HG03558 (cell line): ENCODE measurements around the gene DEFB112.

Experiments
- ATAC-seq: cut with Tn5 transposase; IDR thresholded peaks from one replicate; pipeline ENCODE4 v1.9.1; 2021; ENCODE audit warnings: moderate number of reproducible peaks; ENCODE audit not compliant: unreplicated experiment; ENCODE audit errors: extremely low read depth

Gene DEFB112

GRCh38 chr6:50049829-50050228, at the start of gene DEFB112:
TSS of gene DEFB112 (minus strand) at chr6:50049929. CDS start at chr6:50049869, 60 bp downstream.
- ATAC-seq = no peak

DNA sequence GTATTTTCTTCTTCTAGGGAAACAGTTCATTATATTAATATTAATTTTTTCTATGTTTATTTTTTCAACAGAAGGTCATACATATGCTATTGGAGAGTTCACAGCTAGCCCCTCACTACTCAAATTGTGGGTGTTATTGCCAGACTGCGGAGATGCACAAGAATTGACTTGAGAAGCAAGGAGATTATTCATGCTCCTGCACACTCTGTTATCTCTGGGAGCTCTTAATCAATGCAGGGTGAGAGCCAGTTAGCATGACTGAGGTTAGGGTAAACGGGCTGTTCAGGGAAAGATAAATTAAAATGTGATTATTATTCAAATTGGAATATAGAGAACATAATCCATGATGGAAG, 48.9 kb upstream of the DEFB112 start:
- no peak for ATAC-seq

DNA sequence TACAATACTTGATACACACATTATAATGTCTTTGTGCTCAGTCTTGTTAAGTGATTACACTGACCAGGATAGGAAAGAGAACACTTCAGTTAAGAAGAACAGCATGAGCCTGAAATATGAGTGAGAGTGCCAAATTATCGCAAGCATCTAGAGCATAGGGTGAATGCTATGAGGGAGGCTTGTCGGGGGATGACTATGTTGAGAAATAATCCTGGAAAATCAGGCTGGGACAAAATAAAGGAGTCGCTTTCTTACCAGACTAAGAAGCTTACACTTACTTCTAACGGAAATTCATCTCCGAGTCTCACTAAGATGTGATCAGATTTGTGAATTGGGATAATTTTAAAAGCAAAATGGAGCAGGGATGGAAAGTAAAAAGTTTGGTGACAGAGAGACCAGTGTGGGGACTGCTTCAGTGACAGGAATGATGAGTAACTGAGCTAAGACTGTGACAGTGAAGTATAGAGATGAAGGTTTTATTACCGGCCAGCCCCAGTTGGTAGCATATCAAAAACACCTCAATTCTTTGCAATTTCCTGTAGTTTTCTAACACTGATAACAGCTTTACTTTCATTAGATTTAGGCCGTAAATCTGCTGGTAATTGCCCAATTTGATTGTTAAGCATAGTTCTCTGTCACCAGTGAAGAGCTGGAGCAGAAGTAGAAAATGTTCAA, 48.4 kb upstream of the DEFB112 start:
- ATAC-seq = no peak

DNA sequence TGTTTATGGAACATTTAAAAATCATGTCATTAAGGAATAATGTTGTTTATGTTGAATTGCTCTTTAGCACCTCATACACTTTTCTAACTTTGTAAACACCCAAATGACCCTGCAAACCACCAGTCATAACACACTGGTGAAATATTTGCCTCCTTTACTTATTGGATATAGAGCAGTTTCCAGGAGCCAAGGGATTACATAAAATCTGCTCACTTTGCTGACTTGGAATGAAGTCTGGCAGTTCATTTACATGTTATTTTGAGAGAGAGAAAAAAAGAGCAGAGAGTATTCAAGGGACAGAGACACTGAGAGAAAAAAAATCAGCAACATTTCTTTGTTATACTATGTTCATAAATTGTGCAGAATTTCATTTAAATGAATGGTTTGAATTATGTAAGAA, 46.6 kb upstream of the DEFB112 start:
- ATAC-seq = no peak

DNA sequence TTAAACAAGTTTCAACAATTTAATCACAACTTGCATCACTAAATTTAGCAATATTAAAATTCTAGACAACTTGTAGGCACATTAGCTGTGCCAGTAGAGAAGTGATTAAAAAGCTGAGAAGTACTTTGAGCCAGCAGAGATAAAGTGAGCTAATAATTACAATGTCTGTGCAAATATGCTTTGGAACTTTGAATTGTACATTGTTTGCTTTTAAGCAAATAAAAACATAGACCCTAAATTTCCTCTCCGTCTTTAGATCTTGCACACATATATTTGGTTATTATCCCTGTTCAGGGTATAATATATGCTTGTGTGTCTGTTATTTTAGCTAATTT, 44.2 kb upstream of the DEFB112 start:
- no peak for ATAC-seq

DNA sequence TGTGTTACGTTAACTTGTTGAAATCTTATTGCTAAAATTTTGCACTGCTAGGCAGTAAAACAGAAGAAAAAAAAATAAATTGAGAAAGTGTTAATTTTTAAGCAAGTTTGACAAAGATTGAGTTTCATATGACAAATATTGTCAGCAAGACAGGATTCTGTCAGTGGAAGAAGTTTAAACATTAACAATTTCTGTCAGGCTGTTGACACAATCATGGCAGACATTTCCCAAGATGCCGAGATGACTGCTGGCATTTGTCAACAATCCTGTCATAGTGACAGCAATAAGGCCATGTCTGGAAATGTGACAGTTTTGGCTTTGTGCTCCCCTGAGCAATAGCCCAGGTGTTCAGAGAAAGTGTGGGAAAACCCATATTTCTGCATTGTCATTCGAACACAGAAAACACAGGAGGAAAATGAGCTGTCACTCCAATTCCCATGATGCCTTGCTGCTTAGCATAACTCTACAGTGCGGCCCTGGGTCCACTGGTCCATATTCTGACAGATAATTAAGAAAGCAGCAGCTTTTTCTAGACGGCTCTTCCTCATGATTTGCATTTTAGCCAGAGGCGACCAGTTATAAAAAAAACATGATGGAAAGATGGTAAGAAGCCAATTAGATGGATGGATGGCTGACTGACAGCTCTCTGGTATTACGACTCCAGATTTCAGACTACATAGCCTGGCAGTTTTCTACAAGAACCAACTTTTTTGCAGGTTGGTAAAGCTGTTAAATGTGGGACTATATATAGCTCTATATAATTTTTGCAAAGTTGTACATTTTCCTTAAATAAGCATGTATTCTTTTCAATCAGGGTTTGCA, 43.6 kb upstream of the DEFB112 start:
- no peak for ATAC-seq

DNA sequence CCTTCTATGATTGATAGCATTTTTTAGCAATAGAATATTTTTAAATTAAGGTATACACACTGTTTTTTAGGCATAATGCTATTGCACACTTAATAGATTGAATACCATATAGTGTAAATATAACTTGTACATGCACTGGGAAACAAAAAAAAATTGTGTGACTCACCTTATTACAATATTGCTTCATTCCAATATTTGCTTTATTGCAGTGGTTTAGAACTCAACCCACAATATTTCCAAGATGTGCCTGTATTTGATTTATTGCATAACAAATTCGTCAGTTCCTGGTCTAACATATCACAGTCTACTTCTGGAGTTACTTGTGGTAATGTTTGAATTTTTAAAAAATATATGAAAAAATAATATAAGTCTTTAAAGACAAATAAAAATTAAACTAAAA, 41.9 kb upstream of the DEFB112 start:
- no peak for ATAC-seq

GRCh38 chr6:50089911-50090310, 40.2 kb upstream of the DEFB112 start:
- ATAC-seq = no peak

DNA sequence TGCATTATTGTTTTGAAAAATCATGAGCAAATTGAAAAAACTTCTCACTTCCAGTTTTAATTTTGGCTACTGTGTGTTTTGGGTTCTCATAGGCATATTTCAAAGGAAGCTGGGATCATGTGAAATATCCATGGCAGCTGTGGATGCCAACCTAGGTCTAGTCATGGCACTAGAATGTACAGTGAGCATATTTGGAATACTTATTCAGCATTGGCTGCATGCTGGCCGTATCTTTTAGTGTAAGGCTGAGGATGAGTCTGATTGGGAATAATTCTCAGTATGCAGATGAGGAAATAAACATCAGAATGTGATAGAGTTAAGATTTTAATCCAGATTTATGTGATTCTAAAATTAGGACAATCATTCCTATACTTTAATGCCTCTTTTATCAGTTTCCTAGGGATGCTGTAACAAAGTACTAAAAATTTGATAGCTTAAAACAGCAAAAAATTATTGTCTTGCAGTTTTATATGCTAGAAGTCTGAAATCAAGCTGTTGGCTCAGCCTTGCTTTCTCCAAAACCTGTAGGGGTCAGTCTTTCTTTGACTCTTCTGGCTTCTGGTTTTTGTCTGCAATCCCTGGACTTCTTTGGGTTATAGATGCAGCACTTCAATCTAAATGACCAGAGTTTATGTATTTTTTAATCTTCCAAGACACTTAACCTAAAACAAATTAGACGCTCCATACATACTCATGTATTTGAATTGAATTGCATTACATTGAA, 37.7 kb upstream of the DEFB112 start:
- ATAC-seq = no peak

- ATAC-seq = no peak
These were observed 27.7 kb upstream of the DEFB112 start for GRCh38 chr6:50077385-50077784.

GRCh38 chr6:50076431-50076830, 26.7 kb upstream of the DEFB112 start:
- ATAC-seq = no peak

DNA sequence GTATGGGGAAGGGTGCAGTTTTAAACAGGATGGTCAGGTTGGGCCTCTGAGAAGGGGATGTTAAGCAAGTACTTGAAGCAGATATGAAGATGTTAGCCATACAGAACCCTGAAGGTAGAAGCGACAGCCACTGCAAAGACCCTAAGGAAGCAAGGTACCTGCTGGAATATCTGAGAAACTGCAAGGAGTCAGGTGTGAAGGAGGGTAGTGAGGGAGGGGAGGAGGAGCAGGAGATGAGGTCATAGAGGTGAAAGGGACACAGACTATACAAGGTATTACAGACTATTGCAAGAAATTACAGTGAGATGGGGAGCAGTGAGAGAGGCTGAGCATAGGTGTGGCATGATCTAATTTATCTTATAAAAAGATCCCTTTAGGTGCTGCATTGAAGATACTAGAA, 22.2 kb upstream of the DEFB112 start:
- ATAC-seq = no peak

- ATAC-seq = no peak
These were observed 20.4 kb upstream of the DEFB112 start for GRCh38 chr6:50070101-50070500.

GRCh38 chr6:50062051-50062450, 12.3 kb upstream of the DEFB112 start:
- ATAC-seq = no peak

DNA sequence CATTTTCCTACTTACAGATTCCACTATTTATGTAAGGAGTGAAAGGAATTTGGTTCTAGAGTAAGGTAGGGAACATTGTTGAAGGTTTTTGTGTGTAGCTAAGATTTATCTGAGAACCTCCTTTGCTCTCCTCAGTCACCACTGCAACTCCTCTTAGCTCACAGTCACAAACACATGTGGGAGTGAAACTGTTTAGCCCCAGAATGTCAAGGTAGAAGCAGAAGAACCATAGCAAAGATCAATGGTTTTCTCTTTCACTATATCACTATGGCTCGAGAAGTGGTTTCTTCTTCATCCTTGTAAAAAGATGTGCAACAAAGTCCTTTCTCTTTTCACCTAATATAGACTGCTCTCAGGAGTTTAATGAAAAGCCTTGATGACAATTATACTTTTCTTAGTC, 6.5 kb upstream of the DEFB112 start:
- no peak for ATAC-seq

DNA sequence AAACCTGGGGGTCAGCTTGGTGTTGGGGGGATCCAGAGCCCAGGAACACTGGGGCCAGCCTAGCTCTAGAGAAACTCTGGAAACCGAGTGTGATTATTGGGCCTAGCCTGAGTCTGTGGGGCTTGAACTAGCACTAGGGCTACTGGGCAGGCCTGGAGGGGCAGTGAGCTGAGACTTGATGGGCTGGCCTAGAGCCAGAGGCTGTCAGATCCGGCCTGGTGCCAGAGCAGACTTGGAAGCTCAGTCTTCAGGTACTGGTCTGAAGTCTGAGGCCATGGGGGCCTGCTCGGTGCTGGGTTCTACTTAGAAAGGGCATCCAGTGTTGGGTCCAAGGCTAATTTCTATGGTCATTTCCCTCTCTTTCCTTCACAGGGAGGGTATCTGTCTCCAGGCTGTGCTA, 2.7 kb downstream of the DEFB112 start:
- no peak for ATAC-seq

DNA sequence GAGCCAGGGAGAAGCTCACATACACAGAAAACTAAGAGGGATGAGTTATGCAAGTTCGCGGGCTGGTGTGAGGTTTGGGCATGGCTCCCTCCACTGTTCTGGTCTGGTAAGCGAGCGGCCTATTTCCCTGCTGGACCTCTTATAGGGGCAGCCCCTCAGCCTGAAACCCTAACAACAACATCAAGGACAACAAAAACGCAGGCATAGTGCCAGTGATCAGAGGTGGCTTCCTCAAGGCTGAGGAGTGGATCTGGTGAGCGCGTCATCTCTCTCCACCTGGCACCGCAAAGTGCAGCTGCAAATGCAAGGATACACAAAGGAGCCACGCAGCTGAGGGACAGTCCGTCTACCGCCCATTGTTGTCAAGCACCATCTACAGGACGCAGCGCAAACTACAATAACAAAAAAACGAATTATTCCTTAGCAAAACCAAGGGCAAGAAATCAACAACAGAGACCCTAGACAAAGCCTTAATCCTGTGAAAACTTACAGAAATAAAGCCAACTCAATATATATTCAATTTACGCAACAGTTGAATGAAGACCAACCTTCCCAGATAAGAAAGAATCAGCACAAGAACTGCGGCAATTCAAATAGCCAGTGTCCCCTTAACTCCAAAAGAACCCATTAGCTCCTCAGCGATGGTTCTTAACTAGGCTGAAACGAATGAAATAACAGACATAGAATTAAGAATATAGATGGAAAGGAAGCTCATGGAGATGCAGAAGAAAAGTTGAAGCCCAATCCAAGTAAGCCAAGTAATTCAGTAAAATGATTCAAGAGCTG, 18.8 kb downstream of the DEFB112 start:
- ATAC-seq = no peak

DNA sequence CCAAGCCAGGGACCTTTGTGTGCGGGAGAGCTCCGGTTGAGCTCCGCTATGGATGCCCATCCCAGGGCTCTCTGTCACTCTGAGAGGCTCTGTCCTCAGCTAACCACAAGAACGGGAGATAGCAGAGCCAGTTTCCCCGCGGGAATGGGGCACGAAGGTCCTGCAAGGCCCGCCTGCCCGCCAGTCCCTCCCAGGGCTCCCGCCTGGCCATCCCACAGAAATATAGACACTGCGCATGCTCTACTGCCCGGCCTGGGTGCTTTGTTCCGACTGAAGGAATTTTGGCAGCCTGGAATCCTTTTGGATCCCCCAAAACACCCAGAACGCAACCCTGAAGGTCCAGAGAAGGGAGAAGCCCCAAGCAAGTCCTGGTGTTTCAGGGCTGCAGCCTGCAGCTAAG, 19.4 kb downstream of the DEFB112 start:
- ATAC-seq = no peak

- ATAC-seq = no peak
These were observed 24.5 kb downstream of the DEFB112 start for GRCh38 chr6:50025258-50025657.

- no peak for ATAC-seq
These were observed 27.8 kb downstream of the DEFB112 start, which contains the start of gene DEFB110 for GRCh38 chr6:50021894-50022293. TSS of gene DEFB110 (minus strand) at chr6:50021994. CDS start at chr6:50021935, 59 bp downstream.

DNA sequence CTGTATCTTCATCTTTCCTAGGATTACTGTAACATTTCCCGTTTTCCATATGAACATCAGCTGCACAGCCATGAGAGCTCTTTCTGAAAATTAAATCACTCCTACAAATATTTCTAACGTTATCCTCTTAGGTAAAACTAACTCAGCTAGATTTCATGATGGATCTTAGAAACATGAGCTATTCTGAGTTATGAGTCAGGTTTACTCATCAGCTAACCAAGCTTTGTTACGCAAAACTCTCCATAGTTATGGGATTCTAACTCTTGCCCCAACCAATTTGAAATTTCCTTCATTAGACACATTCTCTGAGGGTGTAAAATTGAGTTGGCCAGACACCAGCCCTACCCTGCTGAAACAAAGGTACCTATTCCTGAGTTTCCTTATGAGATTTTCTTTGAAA, 41.9 kb downstream of the DEFB112 start:
- ATAC-seq = no peak
